ENCODE results near the gene ITPR1.

Gene ITPR1

GRCh38 chr3:4478261-4478660, 14.9 kb upstream of the ITPR1 start:
- DNase-seq (ENCODE audit: low read depth in 2 of 2), result no peak

DNA sequence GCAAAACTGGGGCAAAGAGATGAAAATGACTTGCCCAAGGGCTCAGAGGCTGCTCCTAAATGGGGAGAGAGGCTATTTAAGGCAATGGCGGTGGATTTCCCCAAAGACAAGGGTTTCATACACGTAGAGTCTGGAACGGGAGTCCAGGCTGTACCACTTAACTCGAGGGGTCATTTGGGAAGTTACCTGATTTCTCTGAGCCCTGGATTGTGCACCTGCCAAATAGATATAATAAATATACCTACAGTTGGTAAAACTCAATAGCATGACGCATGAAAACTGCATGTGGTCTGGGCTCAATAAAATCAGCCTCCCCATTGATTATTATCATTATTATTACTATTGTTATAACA, 1.3 kb upstream of the ITPR1 start:
- DNase-seq (ENCODE audit: low read depth in 2 of 2), result no peak

DNA sequence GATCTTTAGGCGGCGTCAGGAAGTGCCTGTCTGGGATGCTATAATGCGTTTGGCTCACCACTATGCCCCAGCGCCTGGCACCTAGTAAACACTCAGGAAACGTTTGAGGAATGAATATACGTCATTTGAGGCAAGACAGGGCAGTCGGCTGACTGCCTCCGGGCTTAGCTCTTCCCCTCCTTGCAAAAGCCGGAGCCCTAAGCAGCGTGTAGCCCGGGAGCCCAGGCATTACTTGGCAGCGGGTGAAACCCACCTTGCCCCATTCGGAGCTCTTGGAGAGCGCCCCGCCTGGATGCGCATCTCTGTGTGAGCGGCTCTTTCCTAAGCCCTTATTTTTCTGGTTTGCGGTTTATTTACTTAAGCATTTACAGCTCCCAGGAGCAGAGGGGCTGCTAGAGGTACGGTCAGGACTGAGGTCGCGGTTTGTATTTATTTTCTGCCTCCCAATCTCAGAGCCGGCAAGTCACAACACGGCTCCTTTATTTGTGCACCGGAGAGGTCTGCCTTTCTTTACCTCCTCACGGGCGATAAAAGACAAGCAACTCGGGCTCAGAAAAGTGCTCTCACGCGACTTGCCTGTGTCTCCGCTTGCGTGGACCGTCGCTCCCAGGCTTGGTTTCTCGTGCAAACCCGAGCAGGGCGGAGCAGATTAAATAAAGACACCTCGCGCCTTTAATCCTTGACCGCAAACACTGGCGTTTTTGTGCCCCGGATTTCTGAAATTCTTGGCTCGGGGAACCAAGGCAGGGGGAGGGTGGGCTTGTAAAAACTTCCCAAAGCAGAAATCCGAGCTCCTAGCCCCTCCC, 737 bp upstream of the ITPR1 start:
- DNase-seq (ENCODE audit: low read depth in 2 of 2), result peak in 1 of 2 donors; percentile 10

DNA sequence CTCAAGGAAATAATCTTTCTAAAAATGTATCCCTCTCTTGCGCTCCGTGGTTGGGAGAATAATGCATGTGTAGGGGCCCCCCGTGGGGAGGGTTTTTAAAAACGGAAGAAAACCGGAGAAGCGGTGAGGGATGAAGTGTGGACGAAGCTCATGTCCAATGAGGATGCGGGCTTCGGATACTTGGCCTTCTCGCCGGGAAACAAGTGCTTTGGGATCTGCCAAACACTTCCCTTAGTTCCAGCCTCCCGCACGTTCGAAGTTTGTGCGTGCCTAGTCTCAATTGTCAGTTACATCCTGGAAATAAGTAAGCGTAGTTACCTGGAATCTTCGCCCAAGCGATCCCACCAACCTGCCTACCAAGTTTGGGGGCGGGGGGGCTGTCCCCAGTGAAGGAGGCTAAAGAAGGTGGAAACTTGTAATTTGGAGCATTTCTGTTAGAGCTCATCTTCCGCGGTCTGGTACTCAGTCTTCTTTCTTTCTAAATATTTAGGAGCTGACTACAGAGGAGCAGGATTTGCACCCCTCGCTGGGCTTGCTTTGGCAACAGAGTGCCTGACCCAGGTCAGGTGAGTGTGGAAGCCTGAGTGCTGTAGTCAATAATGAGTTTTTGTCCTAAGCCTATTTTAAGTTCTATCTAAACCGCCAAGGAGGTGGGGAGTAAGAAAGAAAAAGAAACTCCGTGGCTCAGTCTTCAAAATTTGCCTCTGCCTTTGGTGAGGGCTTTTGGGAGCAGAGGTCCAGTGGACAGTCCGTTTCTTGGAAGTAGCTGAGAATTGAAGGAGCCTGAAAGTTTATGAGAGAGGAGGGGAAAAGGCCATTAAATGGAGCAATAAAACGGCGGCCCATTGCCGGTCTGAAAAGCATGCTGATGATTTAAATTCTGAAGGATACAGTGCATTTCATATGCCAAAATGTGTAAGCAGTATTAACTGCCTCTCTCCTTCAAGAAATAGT, 1.1 kb downstream of the ITPR1 start:
- no peak for DNase-seq (ENCODE audit: low read depth in 2 of 2)

DNA sequence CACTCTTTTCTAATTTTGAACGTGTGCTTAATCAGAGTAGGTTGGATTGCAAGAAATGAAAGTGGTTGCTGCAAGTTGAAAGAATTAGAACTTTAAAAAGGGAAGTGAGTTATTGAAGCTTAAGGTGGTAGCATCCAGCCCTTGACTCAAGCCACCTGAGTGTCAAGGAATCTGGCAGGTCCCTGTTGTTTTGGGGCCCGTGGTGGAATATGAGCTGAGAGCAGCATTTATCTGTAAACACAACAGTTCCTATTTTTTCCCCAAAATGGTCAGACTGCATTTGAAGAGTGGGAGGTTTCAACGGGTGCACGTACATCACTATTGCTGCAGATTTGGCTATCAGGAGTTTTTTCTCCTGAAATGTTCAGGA, 1.7 kb downstream of the ITPR1 start:
- no peak for DNase-seq (ENCODE audit: low read depth in 2 of 2)

- no peak for DNase-seq (ENCODE audit: low read depth in 2 of 2)
Measured at GRCh38 chr3:4495294-4496086, 2.3 kb downstream of the ITPR1 start.

DNA sequence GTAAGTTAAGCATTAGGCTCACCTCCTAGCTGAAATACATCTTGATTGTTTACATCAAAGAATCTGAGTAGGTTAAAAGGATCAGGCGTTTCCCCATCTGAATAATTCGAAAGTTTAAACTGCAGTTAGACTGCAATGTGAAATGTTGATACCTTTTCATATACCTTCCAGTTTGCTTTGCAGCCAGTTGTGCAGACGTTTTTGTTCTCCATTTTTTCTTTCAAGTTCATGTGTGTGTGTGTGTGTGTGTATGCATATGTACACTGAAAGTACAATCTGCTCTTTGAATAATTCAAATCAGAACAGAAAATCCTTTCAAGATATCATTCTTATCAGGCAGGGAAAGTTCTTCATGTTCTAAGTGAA, 2.9 kb downstream of the ITPR1 start:
- DNase-seq (ENCODE audit: low read depth in 2 of 2), result no peak

- no peak for DNase-seq (ENCODE audit: low read depth in 2 of 2)
Measured at GRCh38 chr3:4497005-4497692, 4.0 kb downstream of the ITPR1 start.

GRCh38 chr3:4497843-4498324, 4.7 kb downstream of the ITPR1 start:
- DNase-seq (ENCODE audit: low read depth in 2 of 2), result no peak

DNA sequence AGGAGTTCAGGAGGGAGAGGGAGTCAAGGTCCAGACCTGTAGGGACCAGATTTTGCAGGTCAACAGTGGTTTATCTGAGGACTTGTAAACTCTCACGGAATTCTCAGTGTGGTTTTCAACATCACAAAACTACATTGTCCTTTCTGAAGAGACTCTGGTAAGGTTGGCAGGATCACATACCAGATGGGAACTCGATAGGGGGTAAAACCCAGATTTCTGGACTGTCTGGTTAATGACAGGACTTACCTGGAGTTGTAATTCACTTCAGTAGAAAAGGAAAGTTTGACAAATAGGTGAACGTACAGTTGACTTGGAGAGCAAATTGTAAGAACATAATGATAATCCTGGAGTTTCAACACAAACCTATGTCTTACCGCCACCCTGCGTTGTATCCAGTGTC, 5.3 kb downstream of the ITPR1 start:
- no peak for DNase-seq (ENCODE audit: low read depth in 2 of 2)

- DNase-seq (ENCODE audit: low read depth in 2 of 2), result no peak
Measured at GRCh38 chr3:4501437-4501836, 8.3 kb downstream of the ITPR1 start.

DNA sequence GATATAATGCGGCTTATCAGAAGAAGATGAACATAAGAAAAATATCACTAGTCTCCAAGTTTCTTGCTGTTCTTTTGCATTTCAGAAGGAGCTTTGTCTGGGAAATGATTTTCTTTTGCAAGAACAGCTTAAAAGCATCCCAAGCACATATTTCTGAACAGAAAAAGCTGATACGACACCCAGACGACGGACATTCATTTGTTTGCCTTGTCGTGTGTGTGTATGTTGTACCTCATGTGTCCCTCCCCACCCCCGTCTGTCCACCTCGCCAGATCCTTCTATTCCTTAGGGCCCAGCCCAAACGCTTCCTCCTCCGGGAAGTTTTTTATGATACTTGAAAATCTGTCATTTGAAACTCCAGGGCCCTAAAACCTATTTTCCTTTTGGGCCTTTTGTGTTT, 8.8 kb downstream of the ITPR1 start:
- DNase-seq (ENCODE audit: low read depth in 2 of 2), result no peak

DNA sequence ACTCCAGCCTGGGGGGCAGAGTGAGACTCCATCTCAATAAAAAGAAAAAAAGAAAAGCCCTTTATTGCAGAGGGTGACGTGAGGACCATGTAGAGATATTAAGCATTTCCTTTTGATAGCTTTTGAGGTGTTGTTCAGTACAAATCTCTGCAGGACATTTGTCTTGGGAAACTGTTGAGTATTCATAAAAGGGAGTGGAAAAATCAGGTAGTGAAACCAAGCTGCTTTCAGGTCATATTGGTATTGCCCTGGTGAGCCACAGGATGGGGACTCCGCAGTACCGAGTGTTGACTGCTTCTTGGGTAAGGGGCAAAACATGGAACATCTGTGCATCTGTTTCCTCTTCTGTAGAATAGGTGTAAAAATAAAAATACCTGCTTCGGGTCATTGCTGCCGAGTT, 9.9 kb downstream of the ITPR1 start:
- no peak for DNase-seq (ENCODE audit: low read depth in 2 of 2)

GRCh38 chr3:4504340-4505261, 11.5 kb downstream of the ITPR1 start:
- no peak for DNase-seq (ENCODE audit: low read depth in 2 of 2)

DNA sequence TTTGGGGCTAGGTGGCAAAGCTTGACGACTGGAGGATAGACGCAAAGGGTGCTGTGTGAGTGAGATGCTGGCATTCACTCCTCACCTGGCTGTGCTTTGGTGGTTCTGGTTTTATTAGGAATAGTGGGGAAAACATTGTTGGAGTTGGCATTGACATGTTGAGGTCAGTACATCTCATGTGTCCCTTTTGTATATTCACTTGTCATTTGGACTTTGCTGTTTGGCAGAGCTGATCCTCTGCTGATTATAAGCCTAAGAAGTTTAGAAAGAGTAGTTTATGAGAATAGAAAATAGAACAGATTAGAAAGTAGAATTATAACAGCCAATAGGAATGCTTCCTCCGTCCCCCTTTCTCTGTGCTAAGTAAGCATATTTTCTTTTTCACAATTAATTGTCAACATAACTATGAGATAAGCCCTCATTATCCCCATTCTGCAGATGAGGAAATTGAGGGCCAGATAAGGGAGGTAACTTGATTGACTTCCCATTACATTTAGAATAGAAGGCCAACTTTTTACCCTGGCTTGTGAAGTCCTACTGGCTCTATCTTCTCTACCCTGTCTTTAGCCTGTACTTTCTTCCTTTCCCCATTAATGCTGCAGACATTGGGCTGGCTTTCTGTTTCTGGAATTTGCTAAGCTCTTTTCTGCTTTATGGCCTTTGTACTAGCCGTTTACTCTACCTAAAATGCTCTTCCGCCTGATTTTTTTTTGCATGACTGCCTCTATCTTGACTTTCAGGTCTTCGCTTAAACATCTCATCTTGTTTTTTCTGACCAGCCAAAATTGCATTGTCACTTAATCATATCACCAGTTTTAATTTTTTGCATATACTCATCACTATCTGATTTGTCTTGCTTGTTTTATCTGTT, 12.8 kb downstream of the ITPR1 start:
- no peak for DNase-seq (ENCODE audit: low read depth in 2 of 2)

GRCh38 chr3:4506559-4507023, 13.4 kb downstream of the ITPR1 start:
- no peak for DNase-seq (ENCODE audit: low read depth in 2 of 2)

GRCh38 chr3:4507024-4507596, 14.0 kb downstream of the ITPR1 start:
- no peak for DNase-seq (ENCODE audit: low read depth in 2 of 2)

GRCh38 chr3:4508048-4508981, 15.2 kb downstream of the ITPR1 start:
- DNase-seq (ENCODE audit: low read depth in 2 of 2), result no peak

Measured in activated CD8-positive, alpha-beta memory T cell treated with anti-CD3 and anti-CD28 coated beads for 4 hours (primary cell).